Colon (tissue), 2 donors: ENCODE results near the gene PTPN21.

Source experiments
- FAIRE-seq: peaks from 2 replicates; lab custom pipeline; 2012; peaks lifted over from hg19 to GRCh38; lab: Jason Lieb, UNC
- donor health status: control.
- donor health status: control.

PTPN21 gene

GRCh38 chr14:88504602-88505001 lies 50.2 kb downstream of the PTPN21 start:
- no peak for FAIRE-seq

- peak; percentile 10 for FAIRE-seq
Observed at GRCh38 chr14:88503754-88504406, 50.9 kb downstream of the PTPN21 start.

GRCh38 chr14:88502740-88503139 lies 52.1 kb downstream of the PTPN21 start:
- no peak for FAIRE-seq

- FAIRE-seq, result no peak
Observed at GRCh38 chr14:88500611-88501010, 54.2 kb downstream of the PTPN21 start.

- FAIRE-seq, result no peak
Observed at GRCh38 chr14:88499225-88499624, 55.6 kb downstream of the PTPN21 start.

GRCh38 chr14:88496414-88496813 lies 58.4 kb downstream of the PTPN21 start:
- FAIRE-seq, result no peak

- no peak for FAIRE-seq
Observed at GRCh38 chr14:88493392-88494185, 61.2 kb downstream of the PTPN21 start.

- no peak for FAIRE-seq
Observed at GRCh38 chr14:88492272-88493089, 62.3 kb downstream of the PTPN21 start.

GRCh38 chr14:88490168-88490567 lies 64.6 kb downstream of the PTPN21 start:
- no peak for FAIRE-seq

GRCh38 chr14:88488897-88489296 lies 65.9 kb downstream of the PTPN21 start:
- FAIRE-seq, result no peak

- no peak for FAIRE-seq
Observed at GRCh38 chr14:88488081-88488480, 66.7 kb downstream of the PTPN21 start.

- no peak for FAIRE-seq
Observed at GRCh38 chr14:88482524-88482923, 72.3 kb downstream of the PTPN21 start.

GRCh38 chr14:88481794-88482193 lies 73.0 kb downstream of the PTPN21 start:
- FAIRE-seq, result no peak

GRCh38 chr14:88481059-88481458 lies 73.7 kb downstream of the PTPN21 start:
- no peak for FAIRE-seq

GRCh38 chr14:88479574-88479987 lies 75.2 kb downstream of the PTPN21 start:
- FAIRE-seq, result no peak

- no peak for FAIRE-seq
Observed at GRCh38 chr14:88478931-88479330, 75.9 kb downstream of the PTPN21 start.

- FAIRE-seq, result no peak
Observed at GRCh38 chr14:88477513-88478250, 77.1 kb downstream of the PTPN21 start.

GRCh38 chr14:88476825-88477224 lies 78.0 kb downstream of the PTPN21 start:
- no peak for FAIRE-seq

GRCh38 chr14:88476214-88476774 lies 78.5 kb downstream of the PTPN21 start:
- no peak for FAIRE-seq

- FAIRE-seq, result no peak
Observed at GRCh38 chr14:88473791-88474190, 81.0 kb downstream of the PTPN21 start.

- FAIRE-seq, result no peak
Observed at GRCh38 chr14:88470542-88471440, 84.0 kb downstream of the PTPN21 start.
